Measurements from ENCODE around the gene ERGIC1.

The ERGIC1 gene

GRCh38 chr5:172830275-172830799 lies 3.7 kb upstream of the ERGIC1 start:
- in situ Hi-C loops (cut with HindIII; ENCODE audit: low sequenced_read_pairs) = no loop called here
- no peak for DNase-seq (ENCODE audit: low read depth, low spot score)
- no peak overlapping the region for H3K4me3 ChIP-seq (ENCODE audit: low read depth, low read length)
- no peak for TF ChIP-seq CTCF (IDR thresholded peaks at IDR 0.05; ENCODE audit: low read depth, low read length)

GRCh38 chr5:172830876-172831662 lies 3.0 kb upstream of the ERGIC1 start:
- in situ Hi-C loops (cut with HindIII; ENCODE audit: low sequenced_read_pairs) = no loop called here
- DNase-seq (ENCODE audit: low read depth, low spot score) = peak; percentile 90
- no peak overlapping the region for H3K4me3 ChIP-seq (ENCODE audit: low read depth, low read length)
- no peak for TF ChIP-seq CTCF (IDR thresholded peaks at IDR 0.05; ENCODE audit: low read depth, low read length)

GRCh38 chr5:172832383-172833315 lies 1.4 kb upstream of the ERGIC1 start:
- DNase-seq (ENCODE audit: low read depth, low spot score) = no peak
- no peak for TF ChIP-seq CTCF (IDR thresholded peaks at IDR 0.05; ENCODE audit: low read depth, low read length)
- H3K4me3 ChIP-seq (ENCODE audit: low read depth, low read length) = no peak overlapping the region
- in situ Hi-C loops (cut with HindIII; ENCODE audit: low sequenced_read_pairs) = no loop called here

- no peak for DNase-seq (ENCODE audit: low read depth, low spot score)
- no peak for TF ChIP-seq CTCF (IDR thresholded peaks at IDR 0.05; ENCODE audit: low read depth, low read length)
- in situ Hi-C loops (cut with HindIII; ENCODE audit: low sequenced_read_pairs) = no loop called here
- H3K4me3 ChIP-seq (ENCODE audit: low read depth, low read length) = no peak overlapping the region
Measured at GRCh38 chr5:172833372-172833685, 722 bp upstream of the ERGIC1 start.

GRCh38 chr5:172834415-172835289 lies 601 bp downstream of the ERGIC1 start:
- peak overlapping the region; percentile 71 for H3K4me3 ChIP-seq (ENCODE audit: low read depth, low read length)
- in situ Hi-C loops (cut with HindIII; ENCODE audit: low sequenced_read_pairs) = no loop called here
- DNase-seq (ENCODE audit: low read depth, low spot score) = no peak
- no peak for TF ChIP-seq CTCF (IDR thresholded peaks at IDR 0.05; ENCODE audit: low read depth, low read length)
